NCI-H2227 (cell line): ENCODE measurements around the gene ELP2.

ENCODE experiments used
- DNase-seq: peaks from one replicate; lab custom pipeline; 2025; ENCODE audit not compliant: unreplicated experiment; lab: John Stamatoyannopoulos, UW

The ELP2 gene

DNA sequence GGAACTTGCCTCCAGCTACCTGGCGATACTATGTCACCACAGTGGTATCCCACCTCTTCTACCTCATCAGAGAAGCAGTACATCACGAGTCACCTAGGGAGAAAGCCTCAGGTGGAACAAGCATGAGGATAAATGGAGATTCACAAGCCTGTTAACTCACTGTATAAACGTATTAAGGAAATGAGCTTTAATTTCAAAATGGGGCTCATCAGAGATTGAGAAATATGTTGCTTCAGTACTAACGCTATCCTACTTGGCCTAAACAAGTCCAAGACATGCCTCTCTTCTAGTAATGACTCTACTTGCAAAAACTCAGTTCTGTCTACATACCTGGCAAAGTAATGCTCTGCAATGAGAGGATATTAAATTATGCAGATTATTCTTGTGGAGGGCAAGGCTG is 4.9 kb upstream of the ELP2 start:
- no peak for DNase-seq

DNA sequence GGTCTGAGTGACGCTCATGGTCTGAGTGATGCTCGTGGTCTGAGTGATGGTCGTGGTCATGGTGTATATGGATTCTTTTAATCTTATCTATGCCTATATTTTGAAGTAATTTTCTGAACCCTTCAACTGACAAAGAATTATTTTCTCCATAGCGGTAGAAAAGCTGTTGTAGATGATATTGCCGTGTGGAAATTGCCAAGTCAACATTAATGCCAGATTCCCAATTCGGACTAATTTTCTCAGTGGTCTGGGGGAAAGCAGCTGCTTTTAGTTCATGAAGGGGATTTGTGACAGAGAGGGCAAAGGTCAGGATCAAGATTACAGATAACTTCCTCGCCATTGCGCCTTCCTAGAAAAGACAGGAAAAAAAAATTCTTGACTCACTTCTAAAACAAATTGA is 3.0 kb upstream of the ELP2 start:
- DNase-seq, result no peak

GRCh38 chr18:36127836-36128529 is 1.7 kb upstream of the ELP2 start:
- peak; percentile 25 for DNase-seq

DNA sequence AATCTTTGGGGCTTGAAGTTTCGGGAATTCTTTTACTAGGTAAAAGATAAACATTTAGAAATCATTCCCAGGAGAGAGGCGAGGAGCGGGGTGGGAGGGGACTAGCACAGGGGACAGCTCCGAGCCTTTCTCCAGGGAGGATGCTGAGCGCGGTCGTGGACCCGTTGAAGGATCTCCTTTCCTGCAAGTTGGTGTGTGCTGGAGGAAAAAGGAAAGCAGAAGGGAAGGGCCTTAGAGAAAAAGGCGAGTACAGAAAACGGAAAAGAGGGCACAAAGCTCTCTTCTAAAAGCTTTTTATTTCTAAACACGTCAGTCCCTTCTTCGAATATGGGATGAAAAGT is 1.2 kb upstream of the ELP2 start:
- DNase-seq, result peak; percentile 46

GRCh38 chr18:36128907-36129299 is 796 bp upstream of the ELP2 start:
- DNase-seq, result no peak

- DNase-seq, result peak; percentile 47
Measured at GRCh38 chr18:36130039-36130831, 536 bp downstream of the ELP2 start.

GRCh38 chr18:36130883-36131653 is 1.4 kb downstream of the ELP2 start:
- peak; percentile 62 for DNase-seq

DNA sequence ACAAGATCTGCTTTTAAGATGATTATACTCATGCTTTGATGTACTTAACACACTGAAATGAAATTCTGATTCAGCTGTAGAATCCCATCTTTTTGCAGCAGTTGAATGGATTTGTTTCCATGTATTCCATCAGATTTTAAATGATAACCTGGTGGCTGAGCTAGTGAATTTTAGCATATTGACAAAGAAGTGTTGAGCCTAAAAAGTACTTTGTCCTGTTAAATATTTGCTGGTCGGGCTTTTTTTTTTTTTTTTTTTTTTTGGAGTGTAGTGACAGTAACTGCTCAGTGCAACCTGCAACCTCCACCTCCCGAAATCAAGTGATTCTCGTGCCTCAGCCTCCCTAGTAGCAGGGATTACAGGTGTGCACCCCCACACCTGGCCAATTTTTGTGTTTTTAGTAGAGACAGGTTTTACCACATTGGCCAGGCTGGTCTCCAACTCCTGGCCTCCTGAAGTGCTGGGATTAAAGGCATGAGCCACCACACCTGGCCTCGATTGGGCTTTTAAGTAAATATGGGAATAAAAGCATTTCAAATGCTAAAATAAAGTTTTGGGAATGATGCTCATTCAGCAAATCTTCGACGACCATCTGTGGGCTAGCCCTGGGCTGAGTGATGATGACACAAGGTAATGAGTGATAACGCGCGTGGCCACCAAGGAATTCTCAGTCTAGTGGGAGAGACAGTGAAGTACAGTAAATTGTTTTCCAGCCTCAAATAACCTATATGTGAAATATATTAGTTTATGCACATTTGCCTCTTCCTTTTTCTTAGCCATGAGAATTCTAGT is 2.2 kb downstream of the ELP2 start:
- DNase-seq, result no peak

GRCh38 chr18:36132756-36133155 is 3.1 kb downstream of the ELP2 start:
- DNase-seq, result no peak

GRCh38 chr18:36135264-36135663 is 5.6 kb downstream of the ELP2 start:
- no peak for DNase-seq

DNA sequence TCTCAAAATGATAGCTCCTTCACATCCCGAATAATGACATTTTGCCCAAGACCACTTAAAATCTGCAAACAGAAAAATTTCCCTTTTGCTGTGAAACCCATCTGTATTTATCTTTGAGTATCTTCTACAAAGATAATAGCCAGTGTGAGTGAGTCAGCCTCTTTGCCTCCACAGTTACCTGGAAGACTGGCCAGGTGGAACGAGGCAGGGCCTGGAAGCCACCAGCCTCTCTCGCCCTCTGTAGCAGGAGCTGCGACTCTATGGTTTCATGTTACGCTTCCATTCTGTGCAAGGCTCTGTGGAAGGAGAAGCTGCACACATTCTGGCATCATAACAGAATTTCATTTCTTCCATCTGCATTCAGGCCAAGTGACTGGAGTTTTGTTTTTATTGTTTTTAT is 9.5 kb downstream of the ELP2 start:
- DNase-seq, result no peak

DNA sequence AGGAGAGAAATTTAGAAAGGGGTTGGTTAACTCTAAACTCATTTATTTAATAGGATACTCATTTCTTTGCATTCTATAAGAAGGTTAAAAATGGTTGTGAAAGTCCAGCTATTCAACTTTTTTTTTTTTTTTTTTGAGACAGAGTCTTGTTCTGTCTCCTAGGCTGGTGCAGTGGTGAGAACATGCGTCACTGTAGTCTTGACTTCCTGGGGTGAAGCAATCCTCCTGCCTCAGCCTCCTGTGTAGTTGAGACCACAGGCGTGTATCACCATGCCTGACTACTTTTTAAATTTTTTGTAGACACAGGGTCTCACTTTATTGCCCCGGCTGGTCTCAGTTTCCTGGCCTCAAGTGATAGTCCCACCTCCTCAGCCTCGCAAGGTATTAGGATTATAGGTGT is 11.9 kb downstream of the ELP2 start:
- no peak for DNase-seq

GRCh38 chr18:36142751-36143150 is 13.1 kb downstream of the ELP2 start:
- DNase-seq, result no peak

GRCh38 chr18:36143391-36143790 is 13.7 kb downstream of the ELP2 start:
- no peak for DNase-seq

GRCh38 chr18:36149514-36150289 is 20.0 kb downstream of the ELP2 start:
- DNase-seq, result no peak

GRCh38 chr18:36152781-36153180 is 23.1 kb downstream of the ELP2 start:
- no peak for DNase-seq

DNA sequence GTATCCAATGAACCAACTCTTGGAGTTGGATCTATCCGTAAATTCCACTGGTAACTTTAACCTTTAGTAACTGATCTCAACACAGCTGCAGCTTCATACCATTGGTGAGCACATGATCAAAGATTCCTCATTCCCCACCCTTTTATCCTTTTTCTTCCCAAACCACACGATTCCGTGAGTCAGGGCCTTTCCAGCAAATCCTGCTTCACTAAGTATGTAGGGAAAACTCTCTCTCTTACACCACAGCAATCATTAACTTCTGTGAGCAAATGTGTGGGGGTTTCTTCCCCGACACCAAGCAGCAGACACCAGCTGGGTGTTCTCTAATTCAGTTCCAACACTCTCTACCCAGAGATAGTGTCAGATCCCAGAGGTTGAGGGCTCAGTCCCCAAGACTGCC is 23.5 kb downstream of the ELP2 start:
- no peak for DNase-seq

GRCh38 chr18:36153771-36154170 is 24.1 kb downstream of the ELP2 start:
- no peak for DNase-seq

DNA sequence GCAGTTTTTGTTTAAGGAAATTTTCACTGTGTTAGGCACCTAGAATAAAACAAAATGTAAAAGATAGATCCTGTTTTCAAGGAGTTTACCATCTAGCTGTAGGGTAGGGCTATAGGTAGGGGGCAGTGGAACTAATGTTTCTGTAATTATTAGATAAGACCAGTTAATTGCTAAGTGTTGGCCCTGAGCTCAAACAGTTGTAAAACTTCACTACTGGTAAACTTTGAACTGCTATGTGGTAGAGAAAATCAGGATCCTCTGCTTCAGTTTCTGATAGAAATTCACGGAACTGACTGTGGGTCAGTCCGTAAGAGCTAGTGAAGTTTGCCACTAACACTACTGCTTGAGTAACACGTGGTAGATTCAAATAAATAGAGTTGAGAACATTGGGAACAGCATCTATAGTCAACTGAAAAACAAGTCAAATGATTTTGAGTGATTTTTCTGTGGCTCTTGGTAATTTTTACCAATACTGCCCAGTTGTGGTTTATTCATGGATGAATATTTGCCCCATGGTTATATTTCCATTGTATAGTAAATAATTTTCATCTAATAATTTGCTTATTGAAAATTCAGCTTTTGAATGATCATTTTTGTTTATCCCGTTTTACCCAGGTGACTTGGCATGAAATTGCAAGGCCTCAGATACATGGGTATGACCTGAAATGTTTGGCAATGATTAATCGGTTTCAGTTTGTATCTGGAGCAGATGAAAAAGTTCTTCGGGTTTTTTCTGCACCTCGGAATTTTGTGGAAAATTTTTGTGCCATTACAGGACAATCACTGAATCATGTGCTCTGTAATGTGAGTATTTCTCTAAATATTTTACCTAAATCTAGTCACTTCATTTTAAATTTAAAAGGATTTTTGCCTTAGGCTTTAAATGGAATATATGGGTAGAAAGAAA is 26.4 kb downstream of the ELP2 start:
- no peak for DNase-seq
